CD4-positive, CD25-positive, alpha-beta regulatory T cell (primary cell): ENCODE measurements around the gene GNAL. TPM values are rescaled to one million over a fixed set of nuclear protein-coding genes. Genes with fewer than 3 reads are reported as not detected.
A peak's percentile ranks its signal among the peaks of the same experiment; 100 is the strongest.

Experiments used
- ATAC-seq, 2 donors: fragments of 150-1000 bp; cut with Tn5 transposase; one replicate each; pipeline ENCODE4 v1.10.0; 2021; ENCODE audit warnings: low read depth in 2 of 2, moderate number of reproducible peaks in 2 of 2, moderate library complexity in 1 of 2
- DNase-seq, 3 donors: peaks; one replicate each; pipeline versions ENCODE4 v3.0.0 to v3.0.0-alpha.2; 2012 to 2022; ENCODE audit warnings: mixed read lengths in 1 of 3
- H3K27ac ChIP-seq: one replicate; pipeline ENCODE4 v1.7.0; 2013; ENCODE audit warnings: mild to moderate bottlenecking, low read length; ENCODE audit not compliant: insufficient read depth, poor library complexity, severe bottlenecking
- H3K27me3 ChIP-seq: one replicate; pipeline ENCODE4 v1.7.0; 2013; ENCODE audit warnings: low read length; ENCODE audit not compliant: control insufficient read depth, insufficient read depth
- H3K36me3 ChIP-seq: one replicate; pipeline ENCODE4 v1.7.0; 2013; ENCODE audit warnings: mild to moderate bottlenecking, low read length, moderate library complexity; ENCODE audit not compliant: control insufficient read depth, insufficient read depth
- H3K4me1 ChIP-seq: 2 replicates; pipeline ENCODE4 v1.7.0; 2013; ENCODE audit warnings: mild to moderate bottlenecking, low read length; ENCODE audit not compliant: insufficient read depth, control insufficient read depth, poor library complexity, severe bottlenecking
- H3K4me3 ChIP-seq: one replicate; pipeline ENCODE4 v1.7.0; 2013; ENCODE audit warnings: low read depth, mild to moderate bottlenecking, low read length, moderate library complexity
- H3K9me3 ChIP-seq, 2 experiments: 1 replicate in 1 of 2; 2 replicates in 1 of 2; pipeline ENCODE4 v1.7.0; 2013; ENCODE audit warnings: low read length in 2 of 2, mild to moderate bottlenecking in 1 of 2, moderate library complexity in 1 of 2; ENCODE audit not compliant: control insufficient read depth in 2 of 2
- H3K27ac Mint-ChIP-seq, 3 donors: one replicate each; pipeline ENCODE4 v1.8.0; 2020 to 2022; ENCODE audit warnings: mild to moderate bottlenecking in 3 of 3, mixed read lengths in 3 of 3, moderate library complexity in 2 of 3
- H3K27me3 Mint-ChIP-seq: one replicate; pipeline ENCODE4 v1.8.0; 2022; ENCODE audit warnings: mild to moderate bottlenecking, mixed read lengths
- H3K36me3 Mint-ChIP-seq: one replicate; pipeline ENCODE4 v1.8.0; 2020; ENCODE audit warnings: mixed read lengths
- H3K4me1 Mint-ChIP-seq, 4 donors: one replicate each; pipeline ENCODE4 v1.8.0; 2020 to 2022; ENCODE audit warnings: mixed read lengths in 4 of 4, mild to moderate bottlenecking in 1 of 4
- H3K4me3 Mint-ChIP-seq, 4 donors: one replicate each; pipeline ENCODE4 v1.8.0; 2020 to 2022; ENCODE audit warnings: mild to moderate bottlenecking in 4 of 4, mixed read lengths in 4 of 4, moderate library complexity in 3 of 4
- H3K9me3 Mint-ChIP-seq, 7 donors: one replicate each; pipeline ENCODE4 v1.8.0; 2020 to 2022; ENCODE audit warnings: mixed read lengths in 7 of 7, mild to moderate bottlenecking in 3 of 7, moderate library complexity in 2 of 7
- polyA plus RNA-seq, 4 donors: library from polyadenylated mRNA; unstranded; fragments of 300-500 nt; fragmentation: Illumina TruSeq; gene quantifications; one replicate each; pipeline ENCODE4 v1.2.3, GENCODE V29; 2021
- total RNA-seq: library from RNA; stranded (reverse); gene quantifications from one replicate; pipeline ENCODE4 v1.2.3, GENCODE V29; 2022

GNAL gene
- total and polyA plus RNA-seq, 5 donors from 2014 or later = 0.05 to 0.76 (median 0.09) TPM; not detected in 2

DNA sequence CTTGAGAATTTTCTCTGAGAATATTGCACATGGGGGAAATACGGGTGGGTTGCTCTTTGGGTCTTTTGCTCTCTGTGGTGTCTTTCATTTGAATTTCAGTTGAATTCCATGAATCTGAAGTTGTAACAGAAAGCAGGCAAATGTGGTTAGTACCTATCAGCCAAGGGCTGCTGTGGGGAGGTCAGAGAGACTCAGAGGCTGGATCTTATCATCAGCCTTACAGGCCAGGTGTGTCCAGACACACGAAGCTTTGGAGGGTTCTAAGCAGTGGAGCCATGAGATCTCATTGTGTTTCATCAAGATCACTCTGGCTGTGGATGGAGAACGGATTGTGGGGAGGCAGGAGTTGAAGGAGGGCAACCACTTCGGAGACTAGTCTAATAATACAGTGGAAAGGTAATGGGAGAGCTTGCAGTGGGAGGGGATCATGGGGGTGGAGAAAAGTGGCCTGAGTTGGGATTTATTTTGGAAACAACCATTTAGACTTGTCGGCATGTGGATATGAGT lies 68.1 kb downstream of the GNAL start:
- Mint-ChIP-seq H3K9me3 (peaks cover 0 to 1% (median 0%) of the 10 kb centered on the region in 7 donors), H3K4me1 (peaks cover 0 to 4% (median 2%) of the 10 kb centered on the region in 4 donors), H3K27ac (no peak overlapping the region), H3K36me3 (no peaks in the 10 kb centered on the region), H3K4me3 (no peak overlapping the region), H3K27me3 (peaks cover 45% of the 10 kb centered on the region)
- Histone ChIP-seq H3K4me1 (no peaks in the 10 kb centered on the region), H3K27ac (no peak overlapping the region), H3K27me3 (peaks cover 4% of the 10 kb centered on the region), H3K36me3 (no peaks in the 10 kb centered on the region), H3K9me3 (no peaks in the 10 kb centered on the region), H3K4me3 (no peak overlapping the region)
- ATAC-seq (no peak), DNase-seq (no peak)

DNA sequence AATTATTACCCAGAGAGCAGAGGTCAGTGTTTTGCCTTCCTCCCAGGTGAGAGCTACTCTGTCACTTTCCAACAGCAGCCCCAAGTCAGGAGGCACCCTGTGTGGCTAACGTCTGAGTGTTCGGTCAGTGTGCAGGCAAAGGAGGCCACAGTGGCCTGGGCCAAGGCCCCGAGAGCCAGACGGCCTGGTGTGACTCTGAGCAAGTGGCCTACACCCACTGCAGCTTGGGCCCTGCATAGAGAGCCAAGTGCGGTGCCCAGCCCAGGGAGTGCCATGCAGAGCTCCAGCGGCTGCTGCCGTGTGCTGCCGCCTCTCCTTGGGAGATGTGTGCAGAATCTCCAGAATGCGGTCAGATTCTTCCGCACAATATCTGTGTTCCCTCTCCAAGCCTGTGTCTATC lies 70.4 kb downstream of the GNAL start:
- no peak for ATAC-seq
- no peak overlapping the region for H3K27ac Mint-ChIP-seq

GRCh38 chr18:11760498-11761167 lies 71.6 kb downstream of the GNAL start:
- H3K9me3 ChIP-seq = no peaks in the 10 kb centered on the region
- Mint-ChIP-seq H3K4me3 (no peak overlapping the region), H3K27ac (no peak overlapping the region), H3K4me1 (no peaks in the 10 kb centered on the region), H3K36me3 (no peaks in the 10 kb centered on the region), H3K9me3 (peaks cover 0 to 1% (median 0%) of the 10 kb centered on the region in 7 donors), H3K27me3 (peaks cover 18% of the 10 kb centered on the region)
- no peaks in the 10 kb centered on the region for H3K36me3 ChIP-seq
- ATAC-seq = no peak
- H3K4me3 ChIP-seq = no peak overlapping the region
- no peaks in the 10 kb centered on the region for H3K4me1 ChIP-seq
- DNase-seq = peak in 1 of 3 donors; percentile 8
- H3K27me3 ChIP-seq = peaks cover 4% of the 10 kb centered on the region
- no peak overlapping the region for H3K27ac ChIP-seq

More for the DNA sequence above, 70.4 kb downstream of the GNAL start:
- no peaks in the 10 kb centered on the region for H3K4me1 ChIP-seq
- H3K9me3 ChIP-seq = no peaks in the 10 kb centered on the region
- H3K27ac ChIP-seq = no peak overlapping the region
- H3K27me3 Mint-ChIP-seq = peaks cover 29% of the 10 kb centered on the region
- peaks cover 0 to 4% (median 0%) of the 10 kb centered on the region in 4 donors for H3K4me1 Mint-ChIP-seq
- H3K4me3 Mint-ChIP-seq = no peak overlapping the region
- no peaks in the 10 kb centered on the region for H3K36me3 ChIP-seq
- peaks cover 4% of the 10 kb centered on the region for H3K27me3 ChIP-seq
- no peaks in the 10 kb centered on the region for H3K36me3 Mint-ChIP-seq
- H3K9me3 Mint-ChIP-seq = peaks cover 0 to 1% (median 0%) of the 10 kb centered on the region in 7 donors
- DNase-seq = no peak
- no peak overlapping the region for H3K4me3 ChIP-seq

- no peaks in the 10 kb centered on the region for H3K9me3 ChIP-seq
- Mint-ChIP-seq H3K36me3 (no peaks in the 10 kb centered on the region), H3K4me1 (no peaks in the 10 kb centered on the region), H3K27me3 (peaks cover 18% of the 10 kb centered on the region), H3K27ac (no peak overlapping the region), H3K9me3 (peaks cover 0 to 1% (median 0%) of the 10 kb centered on the region in 7 donors), H3K4me3 (no peak overlapping the region)
- no peaks in the 10 kb centered on the region for H3K4me1 ChIP-seq
- H3K4me3 ChIP-seq = no peak overlapping the region
- no peak overlapping the region for H3K27ac ChIP-seq
- no peak for ATAC-seq
- no peaks in the 10 kb centered on the region for H3K27me3 ChIP-seq
- DNase-seq = no peak
- no peaks in the 10 kb centered on the region for H3K36me3 ChIP-seq
These were observed 72.5 kb downstream of the GNAL start for GRCh38 chr18:11761553-11761952.

DNA sequence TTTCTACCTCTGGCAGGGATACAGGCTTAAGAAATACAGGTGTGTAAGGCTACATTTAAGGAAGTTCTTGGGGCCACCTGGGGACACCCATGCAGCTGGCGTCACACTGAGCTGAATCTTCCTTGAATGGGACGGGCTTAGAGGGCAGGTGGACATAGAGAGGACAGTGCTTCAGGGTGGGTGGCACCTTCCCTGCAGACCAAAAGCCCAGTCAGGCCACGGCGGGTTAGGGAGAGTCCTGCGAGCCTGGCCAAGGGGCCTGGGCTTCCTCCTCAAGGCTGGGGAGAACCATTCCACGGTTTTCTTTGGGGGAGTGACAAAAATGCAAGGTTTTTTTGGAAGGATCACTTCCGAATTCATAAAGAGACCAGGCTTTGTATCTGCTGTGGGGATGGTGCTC lies 73.4 kb downstream of the GNAL start:
- H3K36me3 Mint-ChIP-seq = no peaks in the 10 kb centered on the region

DNA sequence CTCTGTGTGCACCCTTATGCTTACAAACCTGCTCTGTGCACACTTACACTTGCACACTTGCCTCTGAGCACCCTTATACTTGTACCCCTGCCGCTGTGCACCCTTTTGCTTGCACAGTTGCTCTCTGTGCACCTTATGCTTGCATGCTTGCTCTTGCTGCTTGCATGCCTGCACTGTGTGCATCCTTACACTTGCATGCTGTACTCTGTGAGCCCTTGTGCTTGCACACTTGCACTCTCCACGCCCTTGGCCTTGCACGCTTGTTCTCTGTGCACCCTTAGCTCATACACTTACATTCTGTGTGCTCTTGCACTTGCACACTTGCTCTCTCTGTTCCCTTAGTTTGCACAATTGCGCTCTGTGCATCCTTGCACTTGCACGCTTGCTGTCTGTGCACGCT lies 78.3 kb downstream of the GNAL start:
- no peaks in the 10 kb centered on the region for H3K36me3 Mint-ChIP-seq
- no peak overlapping the region for H3K27ac Mint-ChIP-seq
- no peaks in the 10 kb centered on the region for H3K4me1 Mint-ChIP-seq
- Histone ChIP-seq H3K27me3 (peaks cover under 1% of the 10 kb centered on the region), H3K4me1 (no peaks in the 10 kb centered on the region), H3K36me3 (no peaks in the 10 kb centered on the region), H3K4me3 (no peak overlapping the region), H3K9me3 (no peaks in the 10 kb centered on the region), H3K27ac (no peak overlapping the region)
- no peak for DNase-seq
- peaks cover 5% of the 10 kb centered on the region for H3K27me3 Mint-ChIP-seq
- H3K4me3 Mint-ChIP-seq = no peak overlapping the region
- ATAC-seq = no peak
- H3K9me3 Mint-ChIP-seq = no peaks in the 10 kb centered on the region

More for the DNA sequence above, 73.4 kb downstream of the GNAL start:
- DNase-seq (no peak), ATAC-seq (no peak)
- no peaks in the 10 kb centered on the region for H3K27me3 ChIP-seq
- no peak overlapping the region for H3K27ac ChIP-seq
- no peak overlapping the region for H3K27ac Mint-ChIP-seq
- H3K4me3 Mint-ChIP-seq = no peak overlapping the region
- H3K27me3 Mint-ChIP-seq = peaks cover 18% of the 10 kb centered on the region
- no peaks in the 10 kb centered on the region for H3K4me1 Mint-ChIP-seq
- peaks cover 0 to 1% (median 0%) of the 10 kb centered on the region in 7 donors for H3K9me3 Mint-ChIP-seq
- H3K9me3 ChIP-seq = no peaks in the 10 kb centered on the region
- H3K4me1 ChIP-seq = no peaks in the 10 kb centered on the region
- H3K36me3 ChIP-seq = no peaks in the 10 kb centered on the region
- no peak overlapping the region for H3K4me3 ChIP-seq

- Histone ChIP-seq H3K9me3 (no peaks in the 10 kb centered on the region), H3K27ac (no peak overlapping the region), H3K27me3 (peaks cover 3% of the 10 kb centered on the region), H3K36me3 (no peaks in the 10 kb centered on the region), H3K4me3 (no peak overlapping the region), H3K4me1 (no peaks in the 10 kb centered on the region)
- ATAC-seq = no peak
- Mint-ChIP-seq H3K4me1 (no peaks in the 10 kb centered on the region), H3K27me3 (peaks cover 5% of the 10 kb centered on the region), H3K9me3 (no peaks in the 10 kb centered on the region), H3K4me3 (no peak overlapping the region), H3K36me3 (no peaks in the 10 kb centered on the region), H3K27ac (no peak overlapping the region)
- no peak for DNase-seq
These were observed 78.9 kb downstream of the GNAL start for GRCh38 chr18:11767935-11768334.
